ENCODE results near the gene HIVEP3.

Gene HIVEP3

GRCh38 chr1:41484402-41485241 is 434.1 kb downstream of the HIVEP3 start, which contains the start of gene EDN2:
EDN2 (minus strand) TSS chr1:41484683; CDS start chr1:41484601, 82 bp downstream.
- H3K4me1 ChIP-seq (ENCODE audit: insufficient read depth, low read length, poor library complexity, severe bottlenecking), result peaks cover 7% of the 10 kb centered on the region

GRCh38 chr1:41483960-41484401 is 434.7 kb downstream of the HIVEP3 start:
- Histone ChIP-seq H2AFZ (ENCODE audit: low read length) (no peak overlapping the region), H4K20me1 (ENCODE audit: insufficient read depth, low read length, poor library complexity, severe bottlenecking) (no peaks in the 10 kb centered on the region), H3K79me2 (ENCODE audit: insufficient read depth, low read length) (no peaks in the 10 kb centered on the region), H3K9me3 (ENCODE audit: insufficient read depth, low read depth, low read length) (no peaks in the 10 kb centered on the region), H3K9me2 (replicated peaks; ENCODE audit: low read depth, low read length) (no peaks in the 10 kb centered on the region), H3K4me3 (ENCODE audit: low read length, poor library complexity, severe bottlenecking) (no peak overlapping the region), H3K27me3 (ENCODE audit: insufficient read depth, low read length, poor library complexity, severe bottlenecking) (no peaks in the 10 kb centered on the region), H3K36me3 (ENCODE audit: insufficient read depth, low read length) (no peaks in the 10 kb centered on the region), H3K9ac (ENCODE audit: low read depth, low read length, poor library complexity, severe bottlenecking) (no peak overlapping the region), H3K4me2 (ENCODE audit: low read depth, low read length, poor library complexity, severe bottlenecking) (no peak overlapping the region), H3K4me1 (ENCODE audit: insufficient read depth, low read length, poor library complexity, severe bottlenecking) (peaks cover 7% of the 10 kb centered on the region), H3F3A (ENCODE audit: low read depth) (no peaks in the 10 kb centered on the region)
- no peak for TF ChIP-seq EZH2phosphoT487 (IDR thresholded peaks at IDR 0.05; ENCODE audit: borderline replicate concordance)
- TF ChIP-seq CTCF (conservative IDR thresholded peaks at IDR 0.05; ENCODE audit: low read length), result no peak

More at GRCh38 chr1:41484402-41485241, 434.1 kb downstream of the HIVEP3 start, which contains the start of gene EDN2:
- Histone ChIP-seq H3K9me2 (replicated peaks; ENCODE audit: low read depth, low read length) (no peaks in the 10 kb centered on the region), H3F3A (ENCODE audit: low read depth) (no peaks in the 10 kb centered on the region), H3K4me3 (ENCODE audit: low read length, poor library complexity, severe bottlenecking) (no peak within 1 kb of the TSS), H3K36me3 (ENCODE audit: insufficient read depth, low read length) (no peaks in the 10 kb centered on the region), H3K4me2 (ENCODE audit: low read depth, low read length, poor library complexity, severe bottlenecking) (no peak within 1 kb of the TSS), H3K79me2 (ENCODE audit: insufficient read depth, low read length) (no peaks in the 10 kb centered on the region), H3K9me3 (ENCODE audit: insufficient read depth, low read depth, low read length) (no peaks in the 10 kb centered on the region), H2AFZ (ENCODE audit: low read length) (no peak within 1 kb of the TSS), H3K9ac (ENCODE audit: low read depth, low read length, poor library complexity, severe bottlenecking) (no peak within 1 kb of the TSS), H3K27me3 (ENCODE audit: insufficient read depth, low read length, poor library complexity, severe bottlenecking) (no peaks in the 10 kb centered on the region), H4K20me1 (ENCODE audit: insufficient read depth, low read length, poor library complexity, severe bottlenecking) (no peaks in the 10 kb centered on the region)
- TF ChIP-seq CTCF (conservative IDR thresholded peaks at IDR 0.05; ENCODE audit: low read length) (peak; percentile 50), EZH2phosphoT487 (IDR thresholded peaks at IDR 0.05; ENCODE audit: borderline replicate concordance) (no peak)

- Histone ChIP-seq H3K36me3 (ENCODE audit: insufficient read depth, low read length) (no peaks in the 10 kb centered on the region), H3K9me2 (replicated peaks; ENCODE audit: low read depth, low read length) (no peaks in the 10 kb centered on the region), H3K9me3 (ENCODE audit: insufficient read depth, low read depth, low read length) (no peaks in the 10 kb centered on the region), H3K27me3 (ENCODE audit: insufficient read depth, low read length, poor library complexity, severe bottlenecking) (no peaks in the 10 kb centered on the region), H3K4me1 (ENCODE audit: insufficient read depth, low read length, poor library complexity, severe bottlenecking) (peaks cover 7% of the 10 kb centered on the region), H3K4me2 (ENCODE audit: low read depth, low read length, poor library complexity, severe bottlenecking) (no peak overlapping the region), H2AFZ (ENCODE audit: low read length) (no peak overlapping the region), H4K20me1 (ENCODE audit: insufficient read depth, low read length, poor library complexity, severe bottlenecking) (no peaks in the 10 kb centered on the region), H3K4me3 (ENCODE audit: low read length, poor library complexity, severe bottlenecking) (no peak overlapping the region), H3K9ac (ENCODE audit: low read depth, low read length, poor library complexity, severe bottlenecking) (peak overlapping the region; percentile 31), H3K79me2 (ENCODE audit: insufficient read depth, low read length) (no peaks in the 10 kb centered on the region), H3F3A (ENCODE audit: low read depth) (no peaks in the 10 kb centered on the region)
- TF ChIP-seq EZH2phosphoT487 (IDR thresholded peaks at IDR 0.05; ENCODE audit: borderline replicate concordance), result no peak
- no peak for TF ChIP-seq CTCF (conservative IDR thresholded peaks at IDR 0.05; ENCODE audit: low read length)
Observed at GRCh38 chr1:41483001-41483850, 435.5 kb downstream of the HIVEP3 start.

Measured in Loucy (cell line).